ENCODE measurements around the gene GPA33.
A peak's percentile ranks its signal among the peaks of the same experiment; 100 is the strongest.

Gene GPA33

DNA sequence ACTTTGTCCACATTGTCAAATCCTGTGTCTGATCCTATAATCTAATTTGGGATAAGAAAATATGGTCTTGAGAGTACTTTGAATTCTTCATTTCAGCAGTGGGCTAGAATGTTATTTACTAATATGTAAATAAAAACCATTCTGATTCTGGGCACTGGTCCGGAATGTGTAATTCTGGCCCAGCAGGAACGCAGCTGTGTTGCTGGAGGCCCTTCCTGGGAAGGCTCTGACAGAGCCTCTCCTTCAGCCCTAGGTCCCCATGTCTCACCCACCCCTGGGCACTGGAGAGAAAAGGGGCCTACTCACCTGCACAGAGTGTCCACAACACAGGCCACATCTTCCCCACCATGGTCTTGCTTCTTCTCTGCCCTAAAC lies 251 bp downstream of the GPA33 start:
- H2BK120ac ChIP-seq (ENCODE audit: low read depth, low read length) = no peak overlapping the region

DNA sequence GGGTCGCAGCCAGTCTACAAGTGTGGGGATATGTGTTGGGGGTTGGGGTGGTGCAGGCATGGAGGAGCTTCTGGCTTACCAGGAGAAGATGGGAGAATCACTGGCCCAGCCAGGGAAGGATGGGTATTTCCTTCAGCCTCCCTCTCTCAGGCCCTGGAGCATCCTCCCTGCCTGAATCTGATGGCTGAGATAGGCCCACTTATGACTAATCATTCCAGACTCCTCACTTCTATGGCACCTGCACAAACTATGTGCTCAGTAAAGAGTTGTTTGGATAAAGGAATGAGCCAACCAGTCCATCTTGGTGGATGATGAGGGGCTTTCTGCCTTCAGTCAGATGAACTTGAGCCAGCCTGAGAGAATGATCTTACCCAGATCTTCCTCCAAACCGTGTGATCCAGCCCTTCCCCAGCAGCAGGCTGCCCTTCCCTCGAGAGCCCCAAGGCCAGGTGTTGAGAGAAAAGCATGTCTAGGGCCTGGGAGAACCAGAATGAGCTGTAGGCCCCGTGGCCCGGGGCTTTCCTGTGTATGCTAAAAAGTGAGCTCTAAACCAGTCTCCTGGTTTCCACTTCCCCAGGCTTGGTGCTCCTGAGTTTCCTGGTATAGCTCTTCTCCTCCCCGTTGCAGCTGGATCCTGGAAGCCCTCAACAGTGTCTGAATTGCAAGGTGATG lies 1.3 kb downstream of the GPA33 start:
- H3K9ac ChIP-seq (ENCODE audit: low read length) = no peak overlapping the region
- no peak overlapping the region for H3K4me2 ChIP-seq (ENCODE audit: low read length)
- no peak overlapping the region for H3K56ac ChIP-seq (ENCODE audit: low read length)
- H3K27me3 ChIP-seq (ENCODE audit: insufficient read depth, low read length, poor library complexity) = no peaks in the 10 kb centered on the region
- no peak overlapping the region for H3K27ac ChIP-seq (ENCODE audit: low read depth, low read length)
- no peak overlapping the region for H3K4me3 ChIP-seq (ENCODE audit: low read length)
- H3K23ac ChIP-seq (ENCODE audit: low read length) = no peak overlapping the region
- no peak overlapping the region for H2AK5ac ChIP-seq (ENCODE audit: low read length)
- no peak overlapping the region for H4K5ac ChIP-seq (ENCODE audit: low read length)
- DNase-seq = peak; percentile 40
- H3K4ac ChIP-seq (ENCODE audit: low read depth, low read length) = no peak overlapping the region
- H3K79me2 ChIP-seq (ENCODE audit: control insufficient read depth, insufficient read depth, low read length) = no peaks in the 10 kb centered on the region
- WGBS (ENCODE audit: extremely low coverage, insufficient coverage, low lambda C conversion rate) = no CpG with 5 or more reads among the region's 6 CpGs
- H3K4me1 ChIP-seq (ENCODE audit: control insufficient read depth, low read depth, low read length) = no peaks in the 10 kb centered on the region
- no peak overlapping the region for H2BK15ac ChIP-seq (replicated peaks; ENCODE audit: low read depth)
- no peak overlapping the region for H4K8ac ChIP-seq (ENCODE audit: low read depth, low read length)
- no peaks in the 10 kb centered on the region for H3K79me1 ChIP-seq (ENCODE audit: low read length)
- H2BK120ac ChIP-seq (ENCODE audit: low read depth, low read length) = no peak overlapping the region
- no peak overlapping the region for H2BK5ac ChIP-seq (ENCODE audit: low read length)
- no peaks in the 10 kb centered on the region for H3K36me3 ChIP-seq (ENCODE audit: control insufficient read depth, insufficient read depth, low read length)
- H3K18ac ChIP-seq (ENCODE audit: low read length) = no peak overlapping the region

More for the DNA sequence above, 251 bp downstream of the GPA33 start:
- no peak overlapping the region for H3K56ac ChIP-seq (ENCODE audit: low read length)
- H3K18ac ChIP-seq (ENCODE audit: low read length) = no peak overlapping the region
- H3K27ac ChIP-seq (ENCODE audit: low read depth, low read length) = no peak overlapping the region
- no peak overlapping the region for H3K4me3 ChIP-seq (ENCODE audit: low read length)
- no peak for DNase-seq
- H3K23ac ChIP-seq (ENCODE audit: low read length) = no peak overlapping the region
- no peak overlapping the region for H3K9ac ChIP-seq (ENCODE audit: low read length)
- H3K4ac ChIP-seq (ENCODE audit: low read depth, low read length) = no peak overlapping the region
- peaks cover 3% of the 10 kb centered on the region for H3K4me1 ChIP-seq (ENCODE audit: control insufficient read depth, low read depth, low read length)
- H4K8ac ChIP-seq (ENCODE audit: low read depth, low read length) = no peak overlapping the region
- WGBS (ENCODE audit: extremely low coverage, insufficient coverage, low lambda C conversion rate) = no CpG with 5 or more reads among the region's 2 CpGs
- H2BK15ac ChIP-seq (replicated peaks; ENCODE audit: low read depth) = no peak overlapping the region
- H2BK5ac ChIP-seq (ENCODE audit: low read length) = no peak overlapping the region
- H2AK5ac ChIP-seq (ENCODE audit: low read length) = no peak overlapping the region
- H4K5ac ChIP-seq (ENCODE audit: low read length) = no peak overlapping the region
- H3K36me3 ChIP-seq (ENCODE audit: control insufficient read depth, insufficient read depth, low read length) = no peaks in the 10 kb centered on the region
- H3K27me3 ChIP-seq (ENCODE audit: insufficient read depth, low read length, poor library complexity) = no peaks in the 10 kb centered on the region
- no peaks in the 10 kb centered on the region for H3K79me2 ChIP-seq (ENCODE audit: control insufficient read depth, insufficient read depth, low read length)
- H3K79me1 ChIP-seq (ENCODE audit: low read length) = no peaks in the 10 kb centered on the region
- H3K4me2 ChIP-seq (ENCODE audit: low read length) = no peak overlapping the region

DNA sequence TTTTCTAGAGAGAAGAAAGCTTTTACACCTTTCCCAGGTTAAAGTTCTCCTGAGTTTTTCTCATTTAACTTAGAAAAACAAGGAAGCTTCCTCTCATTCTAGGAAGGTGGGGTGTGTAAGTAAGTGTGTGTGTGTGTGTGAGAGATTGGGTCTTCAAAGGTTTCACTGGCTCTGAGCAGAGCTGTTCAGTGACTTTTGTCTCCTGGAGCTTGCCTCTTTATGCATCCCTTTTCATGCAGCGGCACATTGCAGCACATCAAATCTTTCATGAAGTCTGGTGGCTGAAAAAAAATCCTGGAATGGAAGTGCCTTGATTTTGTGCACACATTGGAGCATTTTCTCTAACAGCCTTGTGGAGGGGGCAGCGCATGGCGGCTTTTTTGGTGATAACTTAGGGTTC lies 3.4 kb downstream of the GPA33 start:
- Histone ChIP-seq H4K8ac (ENCODE audit: low read depth, low read length) (no peak overlapping the region), H3K4me3 (ENCODE audit: low read length) (no peak overlapping the region), H3K4me1 (ENCODE audit: control insufficient read depth, low read depth, low read length) (no peaks in the 10 kb centered on the region), H3K18ac (ENCODE audit: low read length) (no peak overlapping the region), H2BK120ac (ENCODE audit: low read depth, low read length) (no peak overlapping the region), H2BK15ac (replicated peaks; ENCODE audit: low read depth) (no peak overlapping the region), H3K23ac (ENCODE audit: low read length) (no peak overlapping the region), H3K79me2 (ENCODE audit: control insufficient read depth, insufficient read depth, low read length) (no peaks in the 10 kb centered on the region), H3K9ac (ENCODE audit: low read length) (no peak overlapping the region), H2BK5ac (ENCODE audit: low read length) (no peak overlapping the region), H3K4me2 (ENCODE audit: low read length) (no peak overlapping the region), H3K79me1 (ENCODE audit: low read length) (no peaks in the 10 kb centered on the region), H3K56ac (ENCODE audit: low read length) (no peak overlapping the region), H3K4ac (ENCODE audit: low read depth, low read length) (no peak overlapping the region), H2AK5ac (ENCODE audit: low read length) (no peak overlapping the region), H3K36me3 (ENCODE audit: control insufficient read depth, insufficient read depth, low read length) (no peaks in the 10 kb centered on the region), H3K27ac (ENCODE audit: low read depth, low read length) (no peak overlapping the region), H3K27me3 (ENCODE audit: insufficient read depth, low read length, poor library complexity) (no peaks in the 10 kb centered on the region), H4K5ac (ENCODE audit: low read length) (no peak overlapping the region)
- DNase-seq = no peak
- WGBS (ENCODE audit: extremely low coverage, insufficient coverage, low lambda C conversion rate) = no CpG with 5 or more reads among the region's 3 CpGs

DNA sequence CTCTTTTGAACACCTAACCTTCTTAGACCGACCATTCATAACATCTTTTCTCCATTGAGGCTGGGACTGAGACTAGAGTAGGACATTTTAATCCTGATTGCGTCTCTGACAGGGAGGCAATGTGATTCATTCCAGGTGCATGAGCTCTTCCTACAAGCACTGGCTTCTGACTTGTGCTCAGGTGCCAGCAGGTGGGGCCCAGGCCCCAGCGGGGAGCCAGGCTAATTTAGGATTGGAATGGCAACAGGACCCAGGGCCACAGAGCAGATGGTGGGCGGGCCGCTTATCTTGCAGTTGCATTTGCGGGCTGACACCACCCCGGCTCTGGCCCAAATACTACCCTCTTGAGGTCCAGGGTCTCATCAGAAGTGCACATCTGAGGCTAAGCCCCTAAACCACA lies 4.1 kb downstream of the GPA33 start:
- H2BK5ac ChIP-seq (ENCODE audit: low read length) = no peak overlapping the region
- no peak overlapping the region for H2BK15ac ChIP-seq (replicated peaks; ENCODE audit: low read depth)
- H3K79me2 ChIP-seq (ENCODE audit: control insufficient read depth, insufficient read depth, low read length) = no peaks in the 10 kb centered on the region
- WGBS (ENCODE audit: extremely low coverage, insufficient coverage, low lambda C conversion rate) = no CpG with 5 or more reads among the region's 7 CpGs
- H3K4me1 ChIP-seq (ENCODE audit: control insufficient read depth, low read depth, low read length) = no peaks in the 10 kb centered on the region
- no peak overlapping the region for H3K9ac ChIP-seq (ENCODE audit: low read length)
- no peak overlapping the region for H2AK5ac ChIP-seq (ENCODE audit: low read length)
- no peaks in the 10 kb centered on the region for H3K79me1 ChIP-seq (ENCODE audit: low read length)
- H3K27ac ChIP-seq (ENCODE audit: low read depth, low read length) = no peak overlapping the region
- no peaks in the 10 kb centered on the region for H3K27me3 ChIP-seq (ENCODE audit: insufficient read depth, low read length, poor library complexity)
- no peak for DNase-seq
- H2BK120ac ChIP-seq (ENCODE audit: low read depth, low read length) = no peak overlapping the region
- H3K36me3 ChIP-seq (ENCODE audit: control insufficient read depth, insufficient read depth, low read length) = no peaks in the 10 kb centered on the region
- H3K18ac ChIP-seq (ENCODE audit: low read length) = no peak overlapping the region
- H3K56ac ChIP-seq (ENCODE audit: low read length) = no peak overlapping the region
- H3K4me3 ChIP-seq (ENCODE audit: low read length) = no peak overlapping the region
- H3K4ac ChIP-seq (ENCODE audit: low read depth, low read length) = no peak overlapping the region
- H3K23ac ChIP-seq (ENCODE audit: low read length) = no peak overlapping the region
- H4K5ac ChIP-seq (ENCODE audit: low read length) = no peak overlapping the region
- no peak overlapping the region for H4K8ac ChIP-seq (ENCODE audit: low read depth, low read length)
- no peak overlapping the region for H3K4me2 ChIP-seq (ENCODE audit: low read length)

DNA sequence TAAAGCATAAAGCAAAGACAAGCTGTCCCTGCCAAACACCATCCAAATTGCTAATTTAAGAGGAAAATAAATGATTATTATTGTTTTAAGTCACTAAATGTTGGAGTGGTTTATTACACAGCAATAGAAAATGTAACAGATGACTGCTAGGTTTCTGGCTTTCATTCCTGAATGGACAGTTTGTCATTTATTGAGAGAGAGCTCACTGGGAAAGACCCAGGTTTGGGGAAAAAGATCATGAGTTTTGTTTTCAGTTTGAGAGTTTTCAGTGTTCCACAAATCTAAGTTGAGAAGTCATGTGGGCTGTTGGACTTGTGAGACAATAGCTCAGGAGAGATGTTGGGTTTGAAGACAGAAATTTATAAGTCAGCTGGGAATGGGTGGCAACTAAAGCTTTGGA lies 5.4 kb downstream of the GPA33 start:
- Histone ChIP-seq H3K4me3 (ENCODE audit: low read length) (no peak overlapping the region), H3K4ac (ENCODE audit: low read depth, low read length) (no peak overlapping the region), H3K23ac (ENCODE audit: low read length) (no peak overlapping the region), H2BK120ac (ENCODE audit: low read depth, low read length) (no peak overlapping the region), H2BK15ac (replicated peaks; ENCODE audit: low read depth) (no peak overlapping the region), H4K5ac (ENCODE audit: low read length) (no peak overlapping the region), H3K79me1 (ENCODE audit: low read length) (no peaks in the 10 kb centered on the region), H4K8ac (ENCODE audit: low read depth, low read length) (no peak overlapping the region), H3K4me2 (ENCODE audit: low read length) (no peak overlapping the region), H3K9ac (ENCODE audit: low read length) (no peak overlapping the region), H3K27ac (ENCODE audit: low read depth, low read length) (no peak overlapping the region), H3K27me3 (ENCODE audit: insufficient read depth, low read length, poor library complexity) (no peaks in the 10 kb centered on the region), H3K56ac (ENCODE audit: low read length) (no peak overlapping the region), H2AK5ac (ENCODE audit: low read length) (no peak overlapping the region), H3K79me2 (ENCODE audit: control insufficient read depth, insufficient read depth, low read length) (no peaks in the 10 kb centered on the region), H3K4me1 (ENCODE audit: control insufficient read depth, low read depth, low read length) (no peaks in the 10 kb centered on the region), H2BK5ac (ENCODE audit: low read length) (no peak overlapping the region), H3K36me3 (ENCODE audit: control insufficient read depth, insufficient read depth, low read length) (no peaks in the 10 kb centered on the region), H3K18ac (ENCODE audit: low read length) (no peak overlapping the region)
- DNase-seq = no peak

DNA sequence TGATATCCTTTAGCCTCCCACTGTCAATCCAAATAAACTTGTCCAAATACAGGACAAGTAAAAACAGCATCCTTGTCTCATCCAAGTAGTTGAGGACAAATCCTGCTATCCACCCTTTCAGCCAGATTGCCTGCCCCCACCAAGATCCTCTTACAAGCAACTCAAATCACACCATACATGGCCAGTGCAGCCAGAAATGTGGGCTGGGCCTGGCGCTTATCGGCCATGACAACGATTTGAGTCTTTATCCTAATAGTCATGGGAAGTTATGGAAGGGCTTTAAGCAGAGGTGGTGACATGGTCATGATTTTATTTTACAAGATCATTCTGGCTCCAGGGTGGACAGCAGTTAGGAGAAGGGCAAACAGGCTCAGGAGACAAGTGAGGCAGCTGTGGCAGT lies 6.3 kb downstream of the GPA33 start:
- Histone ChIP-seq H2BK15ac (replicated peaks; ENCODE audit: low read depth) (no peak overlapping the region), H3K18ac (ENCODE audit: low read length) (no peak overlapping the region), H4K8ac (ENCODE audit: low read depth, low read length) (no peak overlapping the region), H2BK120ac (ENCODE audit: low read depth, low read length) (no peak overlapping the region), H3K23ac (ENCODE audit: low read length) (no peak overlapping the region), H3K9ac (ENCODE audit: low read length) (no peak overlapping the region), H3K4me3 (ENCODE audit: low read length) (no peak overlapping the region), H3K4me2 (ENCODE audit: low read length) (no peak overlapping the region), H3K4me1 (ENCODE audit: control insufficient read depth, low read depth, low read length) (no peaks in the 10 kb centered on the region), H3K79me1 (ENCODE audit: low read length) (no peaks in the 10 kb centered on the region), H3K36me3 (ENCODE audit: control insufficient read depth, insufficient read depth, low read length) (no peaks in the 10 kb centered on the region), H3K27me3 (ENCODE audit: insufficient read depth, low read length, poor library complexity) (no peaks in the 10 kb centered on the region), H3K79me2 (ENCODE audit: control insufficient read depth, insufficient read depth, low read length) (no peaks in the 10 kb centered on the region), H3K27ac (ENCODE audit: low read depth, low read length) (no peak overlapping the region), H3K56ac (ENCODE audit: low read length) (no peak overlapping the region), H4K5ac (ENCODE audit: low read length) (no peak overlapping the region), H3K4ac (ENCODE audit: low read depth, low read length) (no peak overlapping the region), H2BK5ac (ENCODE audit: low read length) (no peak overlapping the region), H2AK5ac (ENCODE audit: low read length) (no peak overlapping the region)
- DNase-seq = no peak
- WGBS (ENCODE audit: extremely low coverage, insufficient coverage, low lambda C conversion rate) = no CpG with 5 or more reads among the region's 3 CpGs

Data from mesendoderm (in vitro differentiated cells).